SU-DHL-6 (cell line): ENCODE results near the gene PPP2R2C.

Experiments used
- EZH2phosphoT487 ChIP-seq: fragments of 200-600 bp; sonication (generic), shearing (Covaris generic); conservative IDR thresholded peaks from 2 replicates; pipeline ENCODE4 v1.6.1; 2018; ENCODE audit warnings: mild to moderate bottlenecking, antibody characterized with exemption, low read length, moderate library complexity, mixed read lengths
- TF ChIP-seq, protein P1 (sequence below): fragments of 200-600 bp; sonication (generic); IDR thresholded peaks from one replicate; pipeline ENCODE4 v1.5.1; 2017; ENCODE audit warnings: antibody characterized with exemption, mild to moderate bottlenecking, low read length, moderate library complexity; ENCODE audit not compliant: insufficient read depth, poor library complexity, severe bottlenecking

DNA sequence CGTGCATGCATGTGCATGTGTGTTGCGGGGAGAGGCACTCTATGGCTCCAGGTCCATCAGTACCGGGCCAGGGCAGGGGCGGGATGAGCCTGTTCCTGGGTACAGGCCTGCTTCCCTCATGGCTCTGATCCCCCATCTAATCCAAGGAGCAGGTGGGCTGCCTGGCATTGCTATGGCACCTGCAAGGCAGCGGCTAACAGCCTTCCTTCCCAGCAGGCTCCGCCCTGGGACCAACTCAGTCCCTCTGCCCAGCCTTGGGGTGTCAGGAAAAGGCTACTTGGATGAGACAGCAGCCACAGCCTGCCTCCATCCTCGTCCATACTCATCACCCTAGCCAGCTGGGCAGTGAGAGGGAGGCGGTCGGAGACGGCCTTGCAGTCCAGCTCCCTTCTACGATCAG lies 46.5 kb downstream of the PPP2R2C start:
- TF ChIP-seq, protein P1, sequence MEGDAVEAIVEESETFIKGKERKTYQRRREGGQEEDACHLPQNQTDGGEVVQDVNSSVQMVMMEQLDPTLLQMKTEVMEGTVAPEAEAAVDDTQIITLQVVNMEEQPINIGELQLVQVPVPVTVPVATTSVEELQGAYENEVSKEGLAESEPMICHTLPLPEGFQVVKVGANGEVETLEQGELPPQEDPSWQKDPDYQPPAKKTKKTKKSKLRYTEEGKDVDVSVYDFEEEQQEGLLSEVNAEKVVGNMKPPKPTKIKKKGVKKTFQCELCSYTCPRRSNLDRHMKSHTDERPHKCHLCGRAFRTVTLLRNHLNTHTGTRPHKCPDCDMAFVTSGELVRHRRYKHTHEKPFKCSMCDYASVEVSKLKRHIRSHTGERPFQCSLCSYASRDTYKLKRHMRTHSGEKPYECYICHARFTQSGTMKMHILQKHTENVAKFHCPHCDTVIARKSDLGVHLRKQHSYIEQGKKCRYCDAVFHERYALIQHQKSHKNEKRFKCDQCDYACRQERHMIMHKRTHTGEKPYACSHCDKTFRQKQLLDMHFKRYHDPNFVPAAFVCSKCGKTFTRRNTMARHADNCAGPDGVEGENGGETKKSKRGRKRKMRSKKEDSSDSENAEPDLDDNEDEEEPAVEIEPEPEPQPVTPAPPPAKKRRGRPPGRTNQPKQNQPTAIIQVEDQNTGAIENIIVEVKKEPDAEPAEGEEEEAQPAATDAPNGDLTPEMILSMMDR, result no peak
- no peak for TF ChIP-seq EZH2phosphoT487
